Ishikawa (cell line): ENCODE measurements around the gene CRTC1.

Source experiments
- CEBPB ChIP-seq: IDR thresholded peaks from 2 replicates; pipeline ENCODE4 v1.6.1; 2012
- CREB1 ChIP-seq: IDR thresholded peaks from 2 replicates; pipeline ENCODE4 v1.6.1; 2012; ENCODE audit warnings: low read depth
- EP300 ChIP-seq: IDR thresholded peaks from 2 replicates; pipeline ENCODE4 v1.6.1; 2012; ENCODE audit warnings: borderline replicate concordance
- NFIC ChIP-seq: IDR thresholded peaks from 2 replicates; pipeline ENCODE4 v1.6.1; 2012
- REST ChIP-seq: IDR thresholded peaks from 2 replicates; pipeline ENCODE4 v1.6.1; 2012; ENCODE audit warnings: low read depth, mild to moderate bottlenecking
- TAF1 ChIP-seq: IDR thresholded peaks from 2 replicates; pipeline ENCODE4 v1.6.1; 2012; ENCODE audit warnings: low read depth, mild to moderate bottlenecking

GRCh38 chr19:18682807-18683108, 722 bp upstream of the CRTC1 start:
- no peak for TF ChIP-seq NFIC
- TF ChIP-seq REST, result no peak
- TF ChIP-seq EP300, result no peak
- no peak for TF ChIP-seq TAF1
- TF ChIP-seq CREB1, result no peak
- TF ChIP-seq CEBPB, result no peak
